Liver (tissue), 9 donors: ENCODE data around the gene HPCAL1. TPM values are rescaled to one million over a fixed set of nuclear protein-coding genes. Genes with fewer than 3 reads are reported as not detected.

Experiments
- DNase-seq: peaks from one replicate; pipeline ENCODE4 v3.0.0-alpha.2; 2017; ENCODE audit warnings: low spot score
- H3K27ac ChIP-seq, 2 donors: one replicate each; pipeline ENCODE4 v1.7.0; 2013; ENCODE audit warnings: inconsistent platforms in 2 of 2, low read length in 2 of 2, control low read depth in 1 of 2, low read depth in 1 of 2, mild to moderate bottlenecking in 1 of 2
- H3K27me3 ChIP-seq, 4 donors: one replicate each; pipeline versions ENCODE4 v1.6.1 to v1.7.0; 2013; ENCODE audit warnings: low read length in 3 of 4, inconsistent platforms in 1 of 4, mild to moderate bottlenecking in 1 of 4, moderate library complexity in 1 of 4; ENCODE audit not compliant: control insufficient read depth in 4 of 4, insufficient read depth in 4 of 4
- H3K36me3 ChIP-seq, 4 donors: one replicate each; pipeline versions ENCODE4 v1.6.1 to v1.7.0; 2013; ENCODE audit warnings: low read length in 3 of 4, mild to moderate bottlenecking in 3 of 4, low read depth in 1 of 4, moderate library complexity in 1 of 4; ENCODE audit not compliant: control insufficient read depth in 4 of 4, insufficient read depth in 3 of 4
- H3K4me1 ChIP-seq, 4 donors: one replicate each; pipeline versions ENCODE4 v1.6.1 to v1.7.0; 2013; ENCODE audit warnings: low read length in 3 of 4, mild to moderate bottlenecking in 3 of 4, moderate library complexity in 1 of 4; ENCODE audit not compliant: control insufficient read depth in 4 of 4, insufficient read depth in 4 of 4
- H3K4me3 ChIP-seq, 3 donors: one replicate each; pipeline versions ENCODE4 v1.6.1 to v1.7.0; 2013; ENCODE audit warnings: low read length in 3 of 3, control low read depth in 1 of 3, low read depth in 1 of 3, mild to moderate bottlenecking in 1 of 3
- H3K9ac ChIP-seq, 2 donors: one replicate each; pipeline ENCODE4 v1.7.0; 2013; ENCODE audit warnings: low read length in 2 of 2, mild to moderate bottlenecking in 2 of 2, moderate library complexity in 2 of 2, control low read depth in 1 of 2, low read depth in 1 of 2
- H3K9me3 ChIP-seq, 4 donors: one replicate each; pipeline versions ENCODE4 v1.6.1 to v1.7.0; 2013; ENCODE audit warnings: low read length in 3 of 4; ENCODE audit not compliant: control insufficient read depth in 4 of 4
- EGR1 ChIP-seq, 2 donors: IDR thresholded peaks; 2 replicates each; pipeline ENCODE4 v1.6.1; 2016 to 2018; ENCODE audit warnings: antibody characterized with exemption in 2 of 2, low read depth in 2 of 2
- FOXA1 ChIP-seq: IDR thresholded peaks from 2 replicates; pipeline ENCODE4 v1.6.1; 2016; ENCODE audit warnings: antibody characterized with exemption
- FOXA2 ChIP-seq: IDR thresholded peaks from 2 replicates; pipeline ENCODE4 v1.6.1; 2016; ENCODE audit warnings: antibody characterized with exemption
- GABPA ChIP-seq, 2 donors: IDR thresholded peaks in 1 of 2; conservative IDR thresholded peaks in 1 of 2; 2 replicates each; pipeline ENCODE4 v1.6.1; 2016; ENCODE audit warnings: antibody characterized with exemption in 2 of 2, mild to moderate bottlenecking in 1 of 2, moderate library complexity in 1 of 2
- HNF4A ChIP-seq, 2 donors: conservative IDR thresholded peaks; 2 replicates each; pipeline ENCODE4 v1.6.1; 2016; ENCODE audit warnings: antibody characterized with exemption in 2 of 2, mild to moderate bottlenecking in 2 of 2
- HNF4G ChIP-seq: IDR thresholded peaks from 2 replicates; pipeline ENCODE4 v1.6.1; 2016; ENCODE audit warnings: antibody characterized with exemption
- JUND ChIP-seq, 2 donors: IDR thresholded peaks; 2 replicates each; pipeline ENCODE4 v1.6.1; 2016; ENCODE audit warnings: antibody characterized with exemption in 2 of 2
- MAX ChIP-seq: IDR thresholded peaks from 2 replicates; pipeline ENCODE4 v1.6.1; 2016; ENCODE audit warnings: antibody characterized with exemption
- NR2F2 ChIP-seq: IDR thresholded peaks from 2 replicates; pipeline ENCODE4 v1.6.1; 2016; ENCODE audit warnings: antibody characterized with exemption
- RAD21 ChIP-seq, 2 donors: IDR thresholded peaks; 2 replicates each; pipeline ENCODE4 v1.6.1; 2016; ENCODE audit warnings: antibody characterized with exemption in 2 of 2, mild to moderate bottlenecking in 2 of 2
- REST ChIP-seq: IDR thresholded peaks from 2 replicates; pipeline ENCODE4 v1.6.1; 2016; ENCODE audit warnings: antibody characterized with exemption, mild to moderate bottlenecking
- RXRA ChIP-seq, 2 donors: IDR thresholded peaks; 2 replicates each; pipeline ENCODE4 v1.6.1; 2017 to 2018; ENCODE audit warnings: antibody characterized with exemption in 2 of 2, mild to moderate bottlenecking in 1 of 2
- SP1 ChIP-seq: IDR thresholded peaks from 2 replicates; pipeline ENCODE4 v1.6.1; 2018; ENCODE audit warnings: antibody characterized with exemption, mild to moderate bottlenecking
- TAF1 ChIP-seq: conservative IDR thresholded peaks from 2 replicates; pipeline ENCODE4 v1.6.1; 2016; ENCODE audit warnings: antibody characterized with exemption, mild to moderate bottlenecking
- YY1 ChIP-seq: IDR thresholded peaks from 2 replicates; pipeline ENCODE4 v1.6.1; 2016; ENCODE audit warnings: antibody characterized with exemption, mild to moderate bottlenecking
- WGBS: extraction: QIAGEN DNeasy Blood & Tissue Kit; methylation state at CpG from one replicate; pipeline ENCODE4 v1.1.7; 2013; 5-methylcytosine and 5-hydroxymethylcytosine counted together
- polyA plus RNA-seq, 2 donors: library from polyadenylated mRNA; stranded (reverse) in 1 of 2; unstranded in 1 of 2; fragments of 200-250 nt in 1 of 2; fragments of >200 nt in 1 of 2; fragmentation: Nextera tagmentation in 1 of 2; extraction: Ambion mirVana in 1 of 2; gene quantifications; one replicate each; pipeline versions ENCODE4 v1.2.1 to v1.2.3, GENCODE V29; 2013 to 2015
- total RNA-seq, 2 donors: library from RNA; depleted of rRNA; stranded (reverse); fragments of >200 nt; gene quantifications; one replicate each; pipeline ENCODE4 v1.2.3, GENCODE V29; 2014
- TF ChIP-seq, protein P1 (sequence below): fragments of 150-350 bp; IDR thresholded peaks from 2 replicates; pipeline ENCODE4 v1.5.1; 2017; ENCODE audit warnings: improper control_type of control experiment, low read depth, low read length; ENCODE audit not compliant: missing input control
- TF ChIP-seq, protein P2 (sequence below): IDR thresholded peaks from 2 replicates; pipeline ENCODE4 v1.6.1; 2016; ENCODE audit warnings: antibody characterized with exemption
- TF ChIP-seq, protein P3 (sequence below): IDR thresholded peaks from 2 replicates; pipeline ENCODE4 v1.6.1; 2016; ENCODE audit warnings: antibody characterized with exemption
- donor health status: healthy.
- donor health status: healthy.
- donor health status: healthy.
- donor health status: healthy.
- donor health status: healthy.

HPCAL1 gene
- total and polyA plus RNA-seq, 4 donors, result 17.3 to 27.9 (median 22.9) TPM

GRCh38 chr2:10320933-10321332 lies 18.2 kb downstream of the HPCAL1 start (continued):
- TF ChIP-seq REST (no peak), NR2F2 (no peak), EGR1 (IDR thresholded peaks at IDR 0.05; ENCODE audit: low read depth in 2 of 2) (no peak), RAD21 (IDR thresholded peaks at IDR 0.05) (no peak), JUND (IDR thresholded peaks at IDR 0.05) (no peak)

DNA sequence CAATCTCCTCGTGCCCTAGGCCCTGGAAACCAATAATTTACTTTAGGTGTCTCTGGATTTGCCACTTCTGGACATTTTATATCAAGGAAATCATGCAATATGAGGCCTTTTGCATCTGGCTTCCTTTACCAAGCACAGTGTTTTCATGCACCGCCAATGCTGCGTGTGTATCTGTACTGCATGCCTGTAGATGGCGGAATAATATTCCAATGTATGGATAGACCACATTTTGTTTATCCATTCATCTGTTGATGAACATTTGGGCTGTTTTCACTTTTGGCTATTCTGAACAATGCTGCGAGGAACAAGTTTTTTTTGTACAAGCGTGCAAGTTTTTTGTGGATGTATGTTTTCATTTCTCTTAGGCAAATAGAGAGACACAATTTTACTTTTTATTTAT lies 18.9 kb downstream of the HPCAL1 start:
- DNase-seq, result no peak
- WGBS, result 98% methylated on average over 6 of the region's 6 CpGs
- Histone ChIP-seq H3K9me3 (no peaks in the 10 kb centered on the region), H3K27me3 (no peaks in the 10 kb centered on the region), H3K4me1 (peaks cover 11 to 39% (median 32%) of the 10 kb centered on the region in 4 donors), H3K9ac (no peak overlapping the region), H3K27ac (no peak overlapping the region), H3K4me3 (no peak overlapping the region), H3K36me3 (peaks cover 0 to 3% (median 1%) of the 10 kb centered on the region in 4 donors)
- TF ChIP-seq FOXA1 (no peak), SP1 (no peak), YY1 (no peak), MAX (no peak), TAF1 (no peak), JUND (IDR thresholded peaks at IDR 0.05) (no peak), FOXA2 (no peak), RXRA (IDR thresholded peaks at IDR 0.05) (no peak), HNF4A (conservative IDR thresholded peaks at IDR 0.05) (no peak), GABPA (IDR thresholded peaks at IDR 0.05 in 1 of 2, conservative IDR thresholded peaks at IDR 0.05 in 1 of 2) (no peak), NR2F2 (no peak), RAD21 (IDR thresholded peaks at IDR 0.05) (no peak), REST (no peak), EGR1 (IDR thresholded peaks at IDR 0.05; ENCODE audit: low read depth in 2 of 2) (no peak), HNF4G (no peak)
- TF ChIP-seq, protein P1, sequence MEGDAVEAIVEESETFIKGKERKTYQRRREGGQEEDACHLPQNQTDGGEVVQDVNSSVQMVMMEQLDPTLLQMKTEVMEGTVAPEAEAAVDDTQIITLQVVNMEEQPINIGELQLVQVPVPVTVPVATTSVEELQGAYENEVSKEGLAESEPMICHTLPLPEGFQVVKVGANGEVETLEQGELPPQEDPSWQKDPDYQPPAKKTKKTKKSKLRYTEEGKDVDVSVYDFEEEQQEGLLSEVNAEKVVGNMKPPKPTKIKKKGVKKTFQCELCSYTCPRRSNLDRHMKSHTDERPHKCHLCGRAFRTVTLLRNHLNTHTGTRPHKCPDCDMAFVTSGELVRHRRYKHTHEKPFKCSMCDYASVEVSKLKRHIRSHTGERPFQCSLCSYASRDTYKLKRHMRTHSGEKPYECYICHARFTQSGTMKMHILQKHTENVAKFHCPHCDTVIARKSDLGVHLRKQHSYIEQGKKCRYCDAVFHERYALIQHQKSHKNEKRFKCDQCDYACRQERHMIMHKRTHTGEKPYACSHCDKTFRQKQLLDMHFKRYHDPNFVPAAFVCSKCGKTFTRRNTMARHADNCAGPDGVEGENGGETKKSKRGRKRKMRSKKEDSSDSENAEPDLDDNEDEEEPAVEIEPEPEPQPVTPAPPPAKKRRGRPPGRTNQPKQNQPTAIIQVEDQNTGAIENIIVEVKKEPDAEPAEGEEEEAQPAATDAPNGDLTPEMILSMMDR, result no peak
- TF ChIP-seq, protein P2, sequence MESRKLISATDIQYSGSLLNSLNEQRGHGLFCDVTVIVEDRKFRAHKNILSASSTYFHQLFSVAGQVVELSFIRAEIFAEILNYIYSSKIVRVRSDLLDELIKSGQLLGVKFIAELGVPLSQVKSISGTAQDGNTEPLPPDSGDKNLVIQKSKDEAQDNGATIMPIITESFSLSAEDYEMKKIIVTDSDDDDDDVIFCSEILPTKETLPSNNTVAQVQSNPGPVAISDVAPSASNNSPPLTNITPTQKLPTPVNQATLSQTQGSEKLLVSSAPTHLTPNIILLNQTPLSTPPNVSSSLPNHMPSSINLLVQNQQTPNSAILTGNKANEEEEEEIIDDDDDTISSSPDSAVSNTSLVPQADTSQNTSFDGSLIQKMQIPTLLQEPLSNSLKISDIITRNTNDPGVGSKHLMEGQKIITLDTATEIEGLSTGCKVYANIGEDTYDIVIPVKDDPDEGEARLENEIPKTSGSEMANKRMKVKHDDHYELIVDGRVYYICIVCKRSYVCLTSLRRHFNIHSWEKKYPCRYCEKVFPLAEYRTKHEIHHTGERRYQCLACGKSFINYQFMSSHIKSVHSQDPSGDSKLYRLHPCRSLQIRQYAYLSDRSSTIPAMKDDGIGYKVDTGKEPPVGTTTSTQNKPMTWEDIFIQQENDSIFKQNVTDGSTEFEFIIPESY, result no peak
- TF ChIP-seq, protein P3, sequence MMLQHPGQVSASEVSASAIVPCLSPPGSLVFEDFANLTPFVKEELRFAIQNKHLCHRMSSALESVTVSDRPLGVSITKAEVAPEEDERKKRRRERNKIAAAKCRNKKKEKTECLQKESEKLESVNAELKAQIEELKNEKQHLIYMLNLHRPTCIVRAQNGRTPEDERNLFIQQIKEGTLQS, result no peak
